Fibroblast of peridontal ligament (primary cell): ENCODE data around the gene HDHD3.
"Not testable (repeated sequence)": the region's sequence is repeated elsewhere in the genome, so short reads cannot be mapped to it uniquely, and the experiment has no call there.

Experiments
- DNase-seq: peaks from one replicate; pipeline ENCODE4 v3.0.0-alpha.2; 2010; ENCODE audit errors: extremely low read depth

HDHD3 gene

DNA sequence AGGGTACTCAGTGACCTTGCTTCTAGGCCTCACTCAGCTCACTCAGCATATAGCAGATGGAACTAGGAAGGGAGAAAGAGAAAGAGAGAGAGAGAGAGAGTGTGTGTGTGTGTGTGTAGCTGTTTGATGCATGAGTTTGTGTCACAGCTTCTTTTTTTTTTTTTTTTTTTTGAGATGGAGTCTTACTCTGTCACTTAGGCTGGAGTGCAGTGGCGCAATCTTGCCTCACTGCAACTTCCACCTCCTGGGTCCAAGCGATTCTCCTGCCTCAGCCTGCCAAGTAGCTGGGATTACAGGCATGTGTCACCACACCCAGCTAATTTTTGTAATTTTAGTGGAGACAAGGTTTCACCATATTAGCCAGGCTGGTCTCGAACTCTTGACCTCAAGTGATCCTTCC, 11.1 kb downstream of the HDHD3 start:
- not testable (repeated sequence) for DNase-seq

DNA sequence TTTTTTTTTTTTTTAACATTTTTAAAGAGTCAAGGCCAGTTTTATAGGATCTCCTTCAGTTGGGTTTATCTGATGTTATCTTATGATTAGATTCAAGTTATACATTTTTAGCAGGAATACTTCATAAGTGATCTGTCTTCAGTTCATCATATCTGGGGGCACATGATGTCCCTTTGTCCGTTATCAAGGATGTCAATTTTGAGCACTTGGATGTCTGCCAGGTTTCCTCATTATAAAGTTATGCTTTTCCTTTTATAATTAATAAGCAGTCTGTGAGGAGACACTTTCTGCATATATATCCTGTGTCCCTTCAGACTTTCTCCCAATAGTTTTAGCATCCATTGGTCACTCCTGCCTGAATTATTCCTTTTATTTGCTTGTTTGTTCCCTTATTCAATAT, 11.8 kb downstream of the HDHD3 start:
- DNase-seq = no peak

DNA sequence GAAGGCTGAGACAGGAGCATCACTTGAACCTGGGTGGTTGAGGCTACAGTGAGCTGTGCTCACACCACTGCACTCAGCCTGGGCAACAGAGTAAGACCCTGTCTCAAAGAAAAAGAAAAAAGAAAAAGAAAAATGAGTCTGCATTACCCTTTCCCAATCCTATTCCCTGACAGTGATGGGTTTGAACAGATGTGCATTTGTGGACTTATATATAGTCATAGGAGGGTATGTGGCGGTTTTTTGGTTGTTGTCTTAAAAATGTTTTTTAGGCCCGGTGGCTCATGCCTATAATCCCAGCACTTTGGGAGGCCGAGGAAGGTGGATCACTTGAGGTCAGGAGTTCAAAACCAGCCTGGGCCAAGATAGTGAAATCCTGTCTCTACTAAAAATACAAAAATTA, 13.4 kb downstream of the HDHD3 start:
- DNase-seq = no peak

DNA sequence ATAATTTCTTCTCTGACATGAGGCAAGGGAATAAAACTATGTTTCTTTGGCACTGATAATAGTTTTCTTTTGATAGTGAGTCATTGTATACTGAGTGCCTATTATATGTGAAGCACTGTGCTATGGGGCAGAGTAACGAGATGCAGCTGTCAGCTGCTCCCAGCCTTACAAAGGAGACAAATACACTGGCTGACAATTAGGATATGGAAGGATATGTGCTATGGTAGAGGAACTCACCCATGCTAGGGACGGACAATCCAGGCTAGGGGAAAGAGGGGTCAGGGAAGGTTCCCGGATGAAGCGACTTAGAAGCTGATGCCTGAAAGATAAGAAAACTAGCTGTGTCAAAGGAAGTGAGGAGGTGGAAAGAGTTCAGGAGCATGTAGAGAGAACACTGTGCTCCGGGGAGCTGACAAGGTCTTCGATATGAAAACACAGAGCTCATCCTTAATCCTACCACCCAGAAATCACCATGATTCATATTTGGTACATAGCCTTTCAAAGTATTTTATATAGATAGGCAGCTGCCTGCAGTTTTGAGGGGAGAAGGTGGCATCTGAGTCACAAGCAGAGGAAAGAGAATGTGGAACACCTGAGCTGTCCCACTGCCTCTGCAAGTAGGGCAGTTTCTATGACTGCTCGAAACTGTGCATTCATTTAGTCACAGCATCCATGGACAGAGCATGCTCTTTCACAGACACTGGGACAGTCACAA, 15.3 kb downstream of the HDHD3 start:
- peak; percentile 65 for DNase-seq

DNA sequence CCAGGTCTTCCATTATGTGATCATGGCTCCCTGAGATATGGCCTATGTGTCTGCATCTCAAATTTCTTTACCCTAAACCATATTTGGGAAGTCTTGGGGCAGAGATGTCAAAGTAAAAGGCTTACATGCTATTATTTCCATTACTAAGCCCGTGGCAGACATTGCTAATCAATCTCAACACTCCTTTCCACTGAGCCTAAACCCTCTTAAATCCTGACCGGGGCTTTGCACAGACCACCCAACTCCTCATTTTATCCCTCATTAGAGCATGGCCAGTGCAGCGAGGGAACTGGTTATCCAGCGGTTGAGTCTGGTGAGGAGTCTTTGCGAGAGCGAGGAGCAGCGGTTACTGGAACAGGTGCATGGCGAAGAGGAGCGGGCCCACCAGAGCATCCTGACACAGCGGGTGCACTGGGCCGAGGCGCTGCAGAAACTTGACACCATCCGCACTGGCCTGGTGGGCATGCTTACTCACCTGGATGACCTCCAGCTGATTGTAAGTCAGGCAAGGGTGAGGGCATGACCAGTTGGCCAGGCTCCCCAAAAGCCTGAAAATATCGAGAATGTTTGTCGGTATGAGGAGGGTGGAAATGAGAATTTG, 16.4 kb downstream of the HDHD3 start:
- DNase-seq = no peak

DNA sequence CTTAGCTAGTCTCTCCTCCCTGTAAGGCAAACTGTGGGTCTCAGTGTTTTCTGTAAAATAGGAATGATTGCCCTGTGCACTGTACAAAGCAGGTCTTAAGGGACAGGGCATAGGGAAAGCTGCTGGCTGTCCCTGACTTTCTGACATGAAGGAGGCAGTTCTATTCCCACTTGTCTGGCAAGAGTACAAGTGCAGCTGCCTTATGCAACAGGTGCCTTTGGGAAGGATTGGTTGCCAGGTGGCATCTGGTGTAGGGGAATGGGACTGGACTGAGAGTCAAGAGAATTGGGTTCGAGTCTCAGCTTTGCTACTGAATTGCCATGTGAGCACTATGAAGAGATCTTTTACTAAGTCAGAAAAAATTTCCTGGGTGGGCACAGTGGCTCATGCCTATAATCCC, 17.4 kb downstream of the HDHD3 start:
- DNase-seq = no peak

DNA sequence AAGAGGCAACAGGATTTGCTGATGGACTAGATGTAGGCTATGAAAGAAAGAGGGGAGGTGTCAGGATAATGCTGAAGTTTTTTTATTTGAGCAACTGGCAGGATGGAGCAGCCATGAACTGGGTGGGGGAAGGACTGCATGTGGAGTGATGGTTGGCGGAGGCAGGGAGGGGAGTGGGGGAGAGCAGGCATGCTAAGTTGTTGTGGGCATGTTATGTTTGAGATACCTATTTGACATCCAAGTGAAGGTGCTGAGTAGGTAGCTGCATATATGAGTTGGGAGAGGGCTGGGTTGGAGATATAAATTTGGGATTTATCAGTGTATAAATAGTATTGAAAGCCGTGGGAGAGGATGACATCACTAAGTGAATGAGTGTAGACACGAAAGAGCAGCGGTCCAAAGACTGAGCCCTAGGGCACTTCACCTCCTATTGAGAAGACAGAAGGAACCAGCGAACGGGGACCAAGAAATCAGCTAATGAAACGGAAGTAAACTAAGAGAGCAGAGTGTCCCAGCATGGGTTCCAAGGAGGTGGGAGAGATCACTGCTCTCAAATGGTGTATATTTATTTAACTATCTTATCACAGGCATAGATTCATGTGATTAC, 20.0 kb downstream of the HDHD3 start:
- DNase-seq = no peak

DNA sequence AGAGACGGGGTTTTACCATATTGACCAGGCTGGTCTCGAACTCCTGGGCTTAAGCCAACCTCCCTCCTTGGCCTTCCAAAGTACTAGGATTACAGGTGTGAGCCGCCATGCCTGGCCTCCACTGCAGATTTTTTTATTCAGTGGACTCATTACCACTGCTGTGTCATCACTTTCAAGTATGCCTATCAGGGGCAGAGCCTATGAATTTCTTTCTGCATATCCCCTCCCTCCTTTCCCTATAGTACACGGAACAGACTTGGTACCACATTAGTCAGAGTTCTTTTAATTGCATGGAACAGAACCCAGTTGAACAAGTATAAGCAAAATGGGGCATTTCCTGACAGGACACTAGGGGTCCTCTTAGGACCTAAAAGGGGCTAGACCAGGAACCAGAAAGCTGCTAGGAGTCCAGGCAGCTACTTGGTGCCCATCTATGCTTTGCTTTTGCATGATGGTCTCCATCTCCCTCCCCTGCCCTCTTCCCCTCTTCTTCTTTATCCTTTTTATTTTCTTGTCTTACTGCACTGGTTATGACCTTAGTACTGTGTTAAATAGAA, 21.7 kb downstream of the HDHD3 start:
- DNase-seq = peak; percentile 30

DNA sequence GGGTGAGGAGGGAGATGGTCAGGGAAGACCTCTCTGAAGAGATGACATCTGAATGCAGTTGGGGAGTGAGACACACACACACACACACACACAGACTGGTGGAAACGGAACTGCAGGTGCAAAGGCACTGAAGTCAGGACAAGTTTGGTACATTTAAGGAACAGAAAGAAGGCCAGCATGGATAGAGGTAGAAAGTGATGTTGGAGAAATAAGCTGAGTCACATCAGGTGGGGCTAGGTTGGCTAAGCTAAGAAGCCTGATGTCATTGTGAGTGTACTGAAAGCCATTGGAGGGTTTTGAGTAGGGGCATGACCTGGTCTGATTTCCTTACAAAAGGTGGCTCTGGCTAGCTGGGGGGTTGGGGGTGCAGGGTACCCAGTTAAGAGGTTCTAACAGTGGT, 24.4 kb downstream of the HDHD3 start:
- DNase-seq = no peak

DNA sequence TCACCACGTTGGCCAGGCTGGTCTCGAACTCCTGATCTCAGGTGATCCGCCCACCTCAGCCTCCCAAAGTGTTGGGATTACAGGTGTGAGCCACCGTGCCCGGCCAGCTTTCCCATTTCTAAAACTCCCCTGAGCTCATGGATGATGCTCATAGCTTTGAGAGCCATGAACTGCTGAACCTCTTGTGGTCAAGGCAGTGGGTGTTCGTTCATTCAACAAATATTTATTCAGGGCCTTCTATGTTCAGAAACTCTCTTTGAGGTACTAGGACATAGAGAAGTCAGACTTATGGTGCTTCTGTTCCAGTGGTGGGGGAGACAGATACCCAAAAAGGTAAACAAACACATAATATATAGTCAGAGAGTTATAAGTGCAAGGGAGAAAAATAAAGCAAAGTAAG, 24.8 kb downstream of the HDHD3 start:
- DNase-seq = no peak

DNA sequence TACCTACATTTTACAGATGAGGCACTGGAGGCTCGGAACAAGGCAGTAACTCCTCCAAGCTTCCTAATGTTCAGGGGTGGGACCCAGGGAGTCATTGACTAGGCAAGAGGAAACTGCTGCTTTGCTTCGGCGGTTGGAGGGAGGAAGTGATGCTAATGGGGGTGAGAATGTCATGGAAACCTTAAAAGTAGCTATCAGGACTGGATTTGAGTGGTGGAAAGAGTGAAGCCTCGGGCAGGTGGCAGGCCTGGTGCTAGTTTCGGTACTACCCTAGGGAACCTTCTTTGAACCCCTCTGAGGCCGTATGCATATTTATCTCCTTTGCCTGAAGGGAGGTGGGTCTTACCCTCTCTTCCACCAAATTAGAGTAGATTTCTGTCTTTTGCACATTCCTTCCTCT, 25.8 kb downstream of the HDHD3 start:
- no peak for DNase-seq

DNA sequence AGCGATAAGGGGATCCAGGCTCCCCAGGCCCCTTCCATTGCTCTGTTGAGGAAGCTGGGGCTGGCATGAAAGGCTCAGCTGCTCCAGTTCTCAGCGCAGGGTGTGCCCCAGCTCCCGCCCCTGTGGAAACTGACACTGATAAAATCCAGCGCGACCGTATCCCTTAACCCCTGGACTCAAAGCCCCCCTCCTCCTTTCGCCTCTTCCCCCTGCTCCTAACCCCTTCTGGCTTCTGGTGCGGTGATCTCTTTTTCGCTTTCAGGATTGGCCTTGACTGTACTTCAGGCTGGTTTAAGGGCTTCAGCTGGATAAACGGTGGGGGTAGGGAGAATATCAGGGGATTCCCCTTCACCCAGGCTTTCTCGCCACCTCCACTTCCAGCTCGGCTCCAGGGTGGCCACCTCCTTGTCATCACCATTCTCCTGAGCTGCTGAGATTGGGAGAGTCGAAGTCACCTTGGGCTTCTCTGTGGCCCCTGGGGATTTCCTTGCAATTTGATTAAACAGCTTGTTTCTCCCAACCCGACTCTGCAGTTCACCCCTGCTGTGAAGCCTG, 26.6 kb downstream of the HDHD3 start:
- DNase-seq = no peak

DNA sequence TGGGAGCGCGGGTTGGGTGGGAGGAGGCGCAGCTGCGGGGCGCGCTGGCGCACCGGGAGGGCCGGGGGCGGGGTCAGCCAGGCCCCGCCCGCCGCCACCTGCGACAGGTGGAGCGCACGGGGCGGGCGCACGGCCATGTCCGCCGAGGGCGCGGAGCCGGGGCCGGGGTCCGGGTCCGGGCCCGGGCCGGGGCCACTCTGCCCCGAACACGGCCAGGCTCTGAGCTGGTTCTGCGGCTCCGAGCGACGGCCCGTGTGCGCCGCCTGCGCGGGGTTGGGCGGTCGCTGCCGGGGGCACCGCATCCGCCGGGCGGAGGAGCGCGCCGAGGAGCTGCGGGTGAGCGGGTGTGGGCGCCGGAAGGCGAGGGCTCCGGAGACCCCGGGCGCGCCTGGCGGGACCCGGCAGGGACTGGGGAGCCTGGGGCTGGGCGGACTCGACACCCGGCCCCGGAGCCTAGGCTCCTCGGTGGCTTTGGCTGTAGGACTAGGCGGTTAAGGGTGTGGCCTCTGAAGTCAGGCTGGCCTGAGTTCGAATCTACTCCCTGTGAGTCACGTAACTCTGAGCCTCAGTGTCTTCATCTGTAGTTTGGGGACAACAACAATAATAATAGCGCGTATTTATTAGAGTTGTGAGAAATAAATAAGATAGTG, 27.2 kb downstream of the HDHD3 start, which contains the start of gene BSPRY:
Gene BSPRY (plus strand): TSS at position 97 of the 650 bp plus-strand sequence. CDS start 39 bp downstream, at position 136.
- no peak for DNase-seq

DNA sequence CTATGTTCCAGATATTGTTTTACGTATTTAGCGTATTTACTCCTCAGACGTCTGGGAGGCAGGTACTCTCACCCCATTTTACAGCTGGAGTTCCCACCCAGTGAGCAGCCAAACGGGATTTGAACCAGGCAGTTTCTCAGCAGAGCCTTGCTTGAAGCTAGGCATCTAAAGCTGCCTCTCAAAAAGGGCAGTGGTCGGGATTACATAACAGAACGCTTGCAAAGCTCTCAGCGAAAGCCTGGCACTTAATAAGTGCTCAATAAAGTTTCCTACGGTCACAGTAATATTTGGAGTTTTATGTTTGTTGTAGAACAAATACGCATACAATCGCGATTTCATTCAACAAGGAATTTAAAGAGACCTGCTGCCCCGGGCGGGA, 27.7 kb downstream of the HDHD3 start:
- no peak for DNase-seq

DNA sequence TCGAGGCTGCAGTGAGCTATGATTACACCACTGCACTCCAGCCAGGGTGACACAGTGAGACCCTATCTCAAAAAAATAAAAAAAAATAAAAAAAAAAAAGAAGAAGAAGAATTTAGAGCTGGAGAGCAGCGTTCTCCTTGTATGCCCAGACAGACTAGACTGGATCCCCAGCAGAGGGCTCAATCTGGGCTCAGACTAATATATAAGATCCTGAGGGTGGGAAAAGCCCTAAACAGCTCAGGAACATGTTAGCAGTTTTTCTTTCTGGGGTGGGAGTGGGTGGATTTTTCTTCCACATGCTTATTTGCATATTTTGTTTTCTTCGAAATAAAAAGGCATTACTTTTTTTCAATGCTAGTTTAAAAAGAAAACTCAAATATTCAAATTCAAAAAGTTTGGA, 28.3 kb downstream of the HDHD3 start:
- DNase-seq = no peak

DNA sequence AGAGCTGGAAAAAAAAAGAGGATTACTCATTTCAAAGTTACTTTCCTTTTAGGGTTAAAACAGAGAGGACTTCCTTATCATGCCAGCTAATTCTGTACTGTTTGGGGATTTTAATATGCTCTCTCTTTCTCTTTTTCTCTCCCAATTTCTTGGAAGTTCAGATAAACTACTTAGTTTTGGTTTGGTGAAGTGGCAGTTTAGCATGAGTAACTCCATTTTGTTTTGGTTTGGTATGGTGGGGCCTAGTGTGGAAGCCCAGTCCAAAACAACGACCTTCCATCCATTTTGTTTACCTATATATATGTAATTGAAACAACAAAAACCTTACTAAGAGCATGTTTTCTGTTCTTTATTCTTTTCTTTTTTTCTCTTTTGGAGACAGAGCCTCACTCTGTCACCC, 31.1 kb downstream of the HDHD3 start:
- no peak for DNase-seq

DNA sequence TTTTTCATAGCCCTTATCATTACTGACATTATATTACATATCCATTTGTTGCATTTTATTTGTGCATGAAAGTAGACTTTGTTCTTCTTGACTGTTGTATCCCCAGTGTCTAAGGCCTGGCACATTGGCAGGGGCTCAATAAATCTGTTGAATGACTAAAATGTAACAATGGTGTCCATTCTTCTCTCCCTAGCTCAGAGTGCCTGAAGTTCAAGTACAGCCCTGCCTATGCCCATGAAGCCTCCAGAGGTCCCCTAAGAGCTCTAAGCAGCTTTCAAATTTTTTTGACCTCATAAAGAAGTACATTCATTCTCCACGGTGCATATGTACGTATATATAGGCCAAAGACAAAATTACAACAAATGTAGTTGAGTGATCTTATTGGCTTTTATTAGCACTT, 31.6 kb downstream of the HDHD3 start:
- DNase-seq = no peak

DNA sequence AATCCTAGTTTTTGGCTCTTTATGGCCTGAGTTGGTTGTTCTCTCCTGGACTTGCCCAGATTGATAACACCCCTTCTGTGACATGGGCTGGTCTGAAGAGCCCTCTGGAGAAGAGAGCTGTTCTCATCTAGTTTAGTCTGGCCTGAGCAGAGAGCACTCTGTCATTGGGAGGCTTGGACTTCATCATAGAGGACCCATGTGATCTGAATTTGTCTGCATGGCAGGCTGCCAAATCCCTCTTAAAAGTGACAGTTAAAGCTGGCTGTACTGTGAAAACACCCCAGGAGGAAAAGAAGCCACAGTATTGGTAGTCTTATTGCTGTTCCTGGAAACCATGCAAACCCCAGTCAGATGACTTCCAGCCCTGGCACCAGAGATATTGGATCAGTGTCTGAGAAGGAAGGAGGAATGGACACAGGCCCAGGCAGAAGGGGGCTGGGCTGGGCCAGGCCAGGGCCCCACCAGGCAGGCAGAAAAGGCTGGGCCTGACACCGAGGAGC, 33.0 kb downstream of the HDHD3 start:
- DNase-seq = peak; percentile 67

DNA sequence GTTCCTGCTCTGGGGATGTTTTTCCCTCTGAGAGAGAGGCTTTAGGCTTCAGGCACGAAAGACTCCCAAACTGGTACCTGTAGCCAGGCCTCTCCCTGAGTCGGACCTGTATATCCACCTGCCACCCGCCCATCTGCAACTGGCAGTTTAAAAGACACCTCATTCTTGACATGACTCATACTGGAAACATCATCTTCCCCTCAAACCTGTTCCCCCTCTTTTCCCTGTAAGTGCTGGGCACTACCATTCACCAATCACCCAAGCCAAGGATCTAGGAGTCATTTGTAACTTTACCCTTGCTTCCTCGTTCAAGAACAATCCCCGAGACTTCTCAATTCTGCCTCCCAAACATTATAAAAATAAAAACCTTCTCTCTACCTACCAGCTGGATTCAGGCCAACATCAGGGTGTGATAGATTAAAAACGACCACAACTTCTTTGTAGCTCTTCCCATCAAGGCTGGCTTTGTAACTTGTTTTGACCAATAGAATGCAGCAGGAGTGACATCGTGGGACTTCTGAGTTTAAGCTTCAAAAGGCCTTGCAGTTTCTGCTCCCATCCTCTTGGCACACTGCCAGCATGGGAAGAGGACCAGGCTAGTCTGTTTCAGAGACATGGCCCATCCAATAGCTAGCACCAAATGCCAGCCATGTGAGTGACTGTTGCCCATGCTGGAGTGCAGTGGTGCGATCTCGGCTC, 34.9 kb downstream of the HDHD3 start:
- no peak for DNase-seq

DNA sequence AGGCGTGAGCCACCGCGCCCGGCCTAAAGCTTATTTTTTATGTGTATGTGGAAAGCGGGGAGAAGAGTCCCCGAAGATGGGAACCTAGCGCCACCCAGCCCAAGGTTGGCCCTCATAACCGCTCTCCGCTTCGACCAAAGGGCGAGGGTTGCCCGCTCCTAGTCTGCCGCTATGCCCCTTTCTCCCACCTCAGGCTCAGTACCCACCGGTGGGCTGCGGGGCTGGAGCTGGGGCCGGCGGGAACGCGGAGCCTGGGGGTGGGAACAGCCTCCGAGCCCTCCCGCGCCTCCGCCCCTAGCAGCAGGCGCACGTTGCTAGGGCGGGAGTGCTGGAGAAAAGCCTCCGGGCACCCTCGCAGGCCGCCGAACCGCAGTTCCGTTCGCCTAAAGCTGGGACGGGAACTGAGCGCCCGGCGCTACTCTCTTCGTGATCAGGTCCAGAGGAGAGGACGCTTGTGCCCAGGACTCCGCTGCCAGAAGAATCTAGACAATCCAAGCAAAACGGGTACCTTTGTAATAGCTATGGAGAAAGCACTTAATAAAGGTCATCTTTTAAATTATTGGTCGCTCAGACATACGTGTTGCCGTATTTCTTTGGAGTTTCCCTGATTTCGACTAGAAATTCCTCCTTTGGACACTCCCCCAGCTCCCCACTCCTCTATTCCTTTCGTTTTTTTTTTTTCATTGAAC, 36.6 kb downstream of the HDHD3 start, which contains the start of gene WDR31:
Gene WDR31 (minus strand): TSS at position 265 of the 689 bp plus-strand sequence. CDS start 8,253 bp downstream, outside the sequence.
- DNase-seq = peak; percentile 89

DNA sequence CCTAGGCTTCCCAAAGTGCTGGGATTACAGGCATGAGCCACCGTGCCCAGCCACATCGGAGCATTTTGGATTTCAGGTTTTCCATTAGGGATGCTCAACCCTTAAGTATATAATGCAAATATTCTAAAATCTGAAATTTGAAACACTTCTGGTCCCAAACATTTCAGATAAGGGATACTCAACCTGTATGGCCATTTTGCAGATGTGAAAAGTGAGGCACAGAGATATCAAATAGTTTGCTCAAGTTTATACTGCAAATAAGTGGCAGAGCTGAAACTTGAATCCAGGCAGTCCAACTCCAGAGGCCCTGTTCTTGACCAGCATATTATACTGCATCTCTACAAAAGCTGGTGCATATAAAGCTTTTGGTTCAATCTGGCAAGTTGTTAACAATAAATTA, 39.1 kb downstream of the HDHD3 start:
- no peak for DNase-seq
